Nephron (organoid): ENCODE results near the gene PCSK7.
A peak's percentile ranks its signal among the peaks of the same experiment; 100 is the strongest.

Source experiments
- H3K27ac Mint-ChIP-seq, 3 experiments: 2 replicates each; pipeline ENCODE4 v1.8.0; 2020; ENCODE audit warnings: mixed read lengths in 3 of 3, mild to moderate bottlenecking in 2 of 3, moderate library complexity in 1 of 3
- H3K27me3 Mint-ChIP-seq: 2 replicates; pipeline ENCODE4 v1.8.0; 2021; ENCODE audit warnings: low read depth, mild to moderate bottlenecking, moderate library complexity, mixed read lengths
- H3K36me3 Mint-ChIP-seq: 2 replicates; pipeline ENCODE4 v1.8.0; 2020; ENCODE audit warnings: low read depth, mixed read lengths
- H3K4me1 Mint-ChIP-seq: 2 replicates; pipeline ENCODE4 v1.8.0; 2020; ENCODE audit warnings: mixed read lengths
- H3K4me3 Mint-ChIP-seq, 3 experiments: 2 replicates each; pipeline ENCODE4 v1.8.0; 2020; ENCODE audit warnings: mild to moderate bottlenecking in 3 of 3, mixed read lengths in 3 of 3, moderate library complexity in 2 of 3
- H3K9me3 Mint-ChIP-seq: 2 replicates; pipeline ENCODE4 v1.8.0; 2020; ENCODE audit warnings: mixed read lengths
- TF ChIP-seq, protein P1 (sequence below), 3 experiments: fragments of 200-600 bp; sonication (generic); IDR thresholded peaks; one replicate each; pipeline ENCODE4 v1.5.0; 2021; ENCODE audit warnings: antibody characterized with exemption in 3 of 3; ENCODE audit not compliant: unreplicated experiment in 3 of 3

The PCSK7 gene

DNA sequence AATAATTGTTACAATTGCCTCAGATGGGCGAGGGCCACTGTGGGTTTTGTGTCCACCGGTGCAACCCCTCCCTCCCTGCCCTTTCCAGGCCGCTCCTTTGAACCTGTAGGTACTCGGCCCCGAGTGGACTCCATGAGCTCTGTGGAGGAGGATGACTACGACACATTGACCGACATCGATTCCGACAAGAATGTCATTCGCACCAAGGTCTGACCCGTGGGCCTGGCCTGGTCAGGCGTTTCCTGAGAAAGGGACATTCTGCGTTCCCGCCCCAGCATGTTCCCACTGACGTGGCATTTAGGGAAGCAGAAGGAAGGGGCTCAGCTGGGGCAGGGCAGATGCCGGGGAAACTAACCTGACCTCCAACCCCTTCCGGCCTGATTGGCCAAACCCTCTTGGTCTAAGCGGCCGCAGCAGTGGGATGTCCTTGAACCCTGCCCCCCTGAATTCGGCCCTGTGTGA is 43.2 kb downstream of the PCSK7 start:
- Mint-ChIP-seq H3K36me3 (peaks cover 29% of the 10 kb centered on the region), H3K27me3 (no peaks in the 10 kb centered on the region), H3K4me1 (no peaks in the 10 kb centered on the region), H3K27ac (no peak overlapping the region), H3K9me3 (no peaks in the 10 kb centered on the region), H3K4me3 (no peak overlapping the region)
- TF ChIP-seq, protein P1, sequence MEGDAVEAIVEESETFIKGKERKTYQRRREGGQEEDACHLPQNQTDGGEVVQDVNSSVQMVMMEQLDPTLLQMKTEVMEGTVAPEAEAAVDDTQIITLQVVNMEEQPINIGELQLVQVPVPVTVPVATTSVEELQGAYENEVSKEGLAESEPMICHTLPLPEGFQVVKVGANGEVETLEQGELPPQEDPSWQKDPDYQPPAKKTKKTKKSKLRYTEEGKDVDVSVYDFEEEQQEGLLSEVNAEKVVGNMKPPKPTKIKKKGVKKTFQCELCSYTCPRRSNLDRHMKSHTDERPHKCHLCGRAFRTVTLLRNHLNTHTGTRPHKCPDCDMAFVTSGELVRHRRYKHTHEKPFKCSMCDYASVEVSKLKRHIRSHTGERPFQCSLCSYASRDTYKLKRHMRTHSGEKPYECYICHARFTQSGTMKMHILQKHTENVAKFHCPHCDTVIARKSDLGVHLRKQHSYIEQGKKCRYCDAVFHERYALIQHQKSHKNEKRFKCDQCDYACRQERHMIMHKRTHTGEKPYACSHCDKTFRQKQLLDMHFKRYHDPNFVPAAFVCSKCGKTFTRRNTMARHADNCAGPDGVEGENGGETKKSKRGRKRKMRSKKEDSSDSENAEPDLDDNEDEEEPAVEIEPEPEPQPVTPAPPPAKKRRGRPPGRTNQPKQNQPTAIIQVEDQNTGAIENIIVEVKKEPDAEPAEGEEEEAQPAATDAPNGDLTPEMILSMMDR (IDR thresholded peaks at IDR 0.05; ENCODE audit: unreplicated experiment in 3 of 3) = no peak

DNA sequence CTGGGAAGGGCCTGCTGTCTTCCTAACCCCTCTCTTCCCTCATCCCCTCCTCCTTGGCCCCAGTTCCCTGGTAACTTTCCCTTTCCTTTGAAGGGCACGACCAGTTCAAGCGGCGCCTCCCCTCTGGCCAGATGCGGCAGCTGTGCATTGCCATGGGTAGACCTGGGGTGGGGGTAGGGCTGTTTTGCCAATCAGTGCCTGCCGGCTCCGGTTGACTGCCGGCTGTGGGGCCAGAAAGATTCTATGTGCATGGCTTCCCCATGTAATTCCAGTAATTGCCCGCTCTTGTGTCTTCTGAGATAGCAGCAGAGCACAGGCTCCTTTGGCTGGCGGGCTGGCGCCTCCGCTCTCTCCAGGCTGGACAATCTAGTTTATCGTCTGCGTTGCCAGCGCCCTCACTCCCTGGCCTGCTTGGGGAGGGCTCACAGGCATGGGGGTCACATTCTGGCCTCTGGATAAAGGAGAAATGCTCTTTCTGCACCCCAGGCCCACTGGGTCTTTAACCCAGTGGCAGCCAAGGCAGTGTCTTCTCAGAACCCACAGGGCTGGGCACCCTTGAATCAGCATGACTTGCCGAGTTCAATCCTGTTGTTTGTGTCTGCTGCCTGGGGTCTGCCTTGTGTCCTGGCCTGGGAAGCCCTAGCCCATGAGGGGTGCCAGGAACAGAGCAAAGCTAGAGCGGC is 43.9 kb downstream of the PCSK7 start:
- Mint-ChIP-seq H3K9me3 (no peaks in the 10 kb centered on the region), H3K4me1 (no peaks in the 10 kb centered on the region), H3K27ac (no peak overlapping the region), H3K36me3 (peaks cover 31% of the 10 kb centered on the region), H3K4me3 (no peak overlapping the region), H3K27me3 (no peaks in the 10 kb centered on the region)
- TF ChIP-seq, protein P1 (IDR thresholded peaks at IDR 0.05; ENCODE audit: unreplicated experiment in 3 of 3) = no peak

DNA sequence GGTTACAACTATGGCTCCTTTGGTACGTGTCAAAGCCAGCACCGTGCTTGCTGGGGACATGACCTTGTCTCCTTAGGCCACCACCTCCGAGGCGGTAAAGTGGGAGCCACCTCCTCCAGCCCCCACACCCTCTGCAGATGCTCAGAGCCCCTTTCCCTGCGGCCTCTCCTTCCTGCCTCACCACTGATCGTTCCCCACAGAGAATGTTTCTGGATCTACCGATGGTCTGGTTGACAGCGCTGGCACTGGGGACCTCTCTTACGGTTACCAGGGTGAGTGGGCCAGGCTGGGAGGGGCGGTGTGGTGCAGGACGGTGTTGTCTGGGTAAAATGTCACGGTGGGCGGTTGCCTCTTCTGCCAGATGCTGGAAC is 44.5 kb downstream of the PCSK7 start:
- Mint-ChIP-seq H3K27ac (peak overlapping the region in 1 of 3 experiments; percentile 2), H3K9me3 (no peaks in the 10 kb centered on the region), H3K4me3 (no peak overlapping the region), H3K27me3 (no peaks in the 10 kb centered on the region), H3K36me3 (peaks cover 34% of the 10 kb centered on the region), H3K4me1 (no peaks in the 10 kb centered on the region)
- TF ChIP-seq, protein P1 (IDR thresholded peaks at IDR 0.05; ENCODE audit: unreplicated experiment in 3 of 3) = no peak

DNA sequence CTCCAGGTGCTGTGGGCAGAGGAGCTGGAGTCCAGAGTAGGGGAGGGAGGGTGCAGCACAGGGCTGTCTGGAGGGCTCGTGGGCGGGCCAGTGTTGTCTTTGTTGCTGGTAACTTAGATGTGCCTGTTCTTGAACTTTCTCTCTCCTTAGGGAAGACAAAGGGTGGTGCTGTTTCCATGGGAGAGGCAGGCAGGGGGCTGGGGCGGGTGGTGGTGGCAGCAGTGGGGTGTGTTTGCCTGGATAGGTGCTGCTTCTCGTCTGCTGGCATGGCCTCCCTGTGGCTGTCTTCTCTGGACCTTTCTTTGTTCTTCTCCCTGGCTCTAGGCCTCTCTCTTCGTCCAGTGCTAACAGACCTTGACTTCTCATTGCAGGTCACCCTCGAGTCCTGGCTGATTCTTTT is 44.9 kb downstream of the PCSK7 start:
- peaks cover 34% of the 10 kb centered on the region for H3K36me3 Mint-ChIP-seq
- TF ChIP-seq, protein P1 (IDR thresholded peaks at IDR 0.05; ENCODE audit: unreplicated experiment in 3 of 3) = no peak
- H3K9me3 Mint-ChIP-seq = no peaks in the 10 kb centered on the region
- no peaks in the 10 kb centered on the region for H3K4me1 Mint-ChIP-seq
- H3K27me3 Mint-ChIP-seq = no peaks in the 10 kb centered on the region
- H3K27ac Mint-ChIP-seq = peak overlapping the region in 1 of 3 experiments; percentile 2
- H3K4me3 Mint-ChIP-seq = no peak overlapping the region

DNA sequence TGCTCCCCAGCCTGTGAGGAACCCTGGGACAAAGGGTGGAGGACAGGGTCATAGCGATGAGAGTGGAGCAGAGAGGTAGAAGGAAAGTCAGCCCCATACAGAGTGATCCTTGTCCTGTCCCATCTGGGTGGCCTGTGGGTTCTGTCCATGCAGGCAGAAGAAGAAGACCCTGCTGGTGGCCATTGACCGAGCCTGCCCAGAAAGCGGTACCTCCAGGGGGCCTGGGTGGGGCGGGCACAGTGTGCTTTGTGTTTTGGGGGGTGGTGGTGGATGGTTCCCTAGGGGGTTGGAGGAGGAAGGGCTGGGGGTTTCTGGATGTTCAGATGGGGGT is 45.5 kb downstream of the PCSK7 start:
- H3K4me3 Mint-ChIP-seq = no peak overlapping the region
- H3K4me1 Mint-ChIP-seq = no peaks in the 10 kb centered on the region
- TF ChIP-seq, protein P1 (IDR thresholded peaks at IDR 0.05; ENCODE audit: unreplicated experiment in 3 of 3) = no peak
- H3K36me3 Mint-ChIP-seq = peaks cover 34% of the 10 kb centered on the region
- H3K9me3 Mint-ChIP-seq = no peaks in the 10 kb centered on the region
- no peak overlapping the region for H3K27ac Mint-ChIP-seq
- no peaks in the 10 kb centered on the region for H3K27me3 Mint-ChIP-seq

DNA sequence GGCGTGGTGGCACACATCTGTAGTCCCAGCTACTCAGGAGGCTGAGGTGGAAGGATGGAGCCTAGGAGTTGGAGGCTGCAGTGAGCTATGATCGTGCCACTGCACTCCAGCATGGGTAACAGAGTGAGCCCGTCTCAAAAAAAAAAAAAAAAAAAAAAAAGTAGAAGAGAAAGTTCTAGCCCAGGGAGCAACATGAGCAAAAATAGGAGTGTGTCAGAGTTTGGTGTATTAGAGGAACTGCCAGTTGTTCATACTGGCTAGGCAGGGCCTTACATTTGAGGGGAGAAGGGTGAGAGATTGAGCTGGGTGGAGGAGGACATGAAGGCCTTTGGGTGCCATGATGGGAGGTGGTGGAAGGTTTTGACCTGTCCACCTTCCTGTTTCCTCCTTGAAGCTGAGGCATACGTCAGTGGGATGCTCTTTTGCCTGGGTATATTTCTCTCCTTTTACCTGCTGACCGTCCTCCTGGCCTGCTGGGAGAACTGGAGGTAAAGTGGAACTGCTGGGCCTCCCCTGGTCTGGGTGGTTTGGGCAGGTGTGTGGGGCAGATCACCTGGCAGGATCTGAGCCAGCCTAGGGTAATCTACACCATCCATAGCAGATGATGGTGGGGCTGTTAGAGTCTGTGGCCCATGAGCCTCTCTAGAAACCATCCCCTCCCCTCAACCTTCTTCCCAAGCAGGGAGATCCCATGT is 46.0 kb downstream of the PCSK7 start:
- Mint-ChIP-seq H3K9me3 (no peaks in the 10 kb centered on the region), H3K27me3 (no peaks in the 10 kb centered on the region), H3K36me3 (peaks cover 34% of the 10 kb centered on the region), H3K4me3 (no peak overlapping the region), H3K4me1 (peaks cover 3% of the 10 kb centered on the region), H3K27ac (no peak overlapping the region)
- TF ChIP-seq, protein P1 (IDR thresholded peaks at IDR 0.05; ENCODE audit: unreplicated experiment in 3 of 3) = no peak
